HG02588 (cell line): ENCODE measurements around the gene ABCA4.

Experiments
- ATAC-seq: cut with Tn5 transposase; IDR thresholded peaks from one replicate; pipeline ENCODE4 v1.9.1; 2021; ENCODE audit warnings: mild to moderate bottlenecking, moderate library complexity; ENCODE audit not compliant: unreplicated experiment

ABCA4 gene

DNA sequence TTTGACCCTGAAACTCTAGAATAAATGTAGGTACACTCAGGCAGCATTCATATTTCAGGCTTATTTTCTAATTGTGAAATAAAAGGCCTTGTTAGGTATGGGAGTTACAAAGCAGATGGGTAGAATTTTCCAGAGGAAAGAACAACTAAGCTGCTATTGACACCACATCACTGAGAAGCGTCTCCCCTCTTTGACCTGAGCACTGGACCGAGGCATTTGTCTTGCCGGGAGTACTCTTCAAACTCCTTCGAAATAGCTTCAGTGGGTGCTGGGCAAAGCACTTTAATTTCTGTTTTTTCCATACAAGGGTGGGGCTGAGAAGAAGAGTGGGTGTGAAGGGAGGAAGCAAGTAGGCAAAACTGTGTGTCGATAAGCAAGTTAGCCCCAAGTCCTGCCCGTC lies 36.4 kb downstream of the ABCA4 start:
- no peak for ATAC-seq

DNA sequence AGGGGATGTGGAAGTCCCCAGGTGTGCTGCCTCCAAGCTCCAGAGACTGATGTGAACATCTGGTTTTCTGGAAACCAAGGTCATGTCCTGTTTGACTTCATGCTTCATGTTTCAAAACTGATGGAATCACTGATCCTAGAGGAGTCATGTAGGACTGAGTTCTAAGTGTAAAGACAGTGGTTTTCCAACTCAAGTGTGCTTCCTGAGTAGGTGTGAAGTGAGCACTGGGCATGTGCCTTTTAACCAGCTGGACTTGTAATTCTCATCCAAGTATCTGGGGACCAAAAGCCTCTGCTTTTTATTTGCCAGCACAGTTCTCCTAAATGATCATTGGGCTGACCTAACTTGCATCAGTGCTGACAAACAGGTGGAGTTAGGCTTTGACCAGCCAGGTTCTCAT lies 36.9 kb downstream of the ABCA4 start:
- ATAC-seq, result no peak

DNA sequence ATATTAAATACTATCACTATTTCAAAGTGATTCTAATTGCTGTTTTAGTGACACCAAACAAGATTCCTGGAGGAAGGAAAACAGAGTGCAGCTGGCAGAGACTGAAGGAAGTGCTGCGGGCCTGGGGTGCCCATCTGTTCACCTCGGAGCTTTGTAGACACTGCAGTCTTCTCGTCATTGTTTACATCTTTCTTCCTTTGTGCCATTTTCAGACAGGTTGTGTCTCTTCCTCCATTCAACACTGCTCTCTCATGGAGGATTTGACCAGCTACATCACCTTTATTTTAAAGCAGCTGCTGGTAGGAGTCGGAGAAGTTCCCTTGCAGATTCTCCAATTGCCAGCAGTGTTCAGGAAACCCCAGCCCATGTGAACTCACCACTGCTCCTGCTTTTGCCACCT lies 37.3 kb downstream of the ABCA4 start:
- no peak for ATAC-seq

DNA sequence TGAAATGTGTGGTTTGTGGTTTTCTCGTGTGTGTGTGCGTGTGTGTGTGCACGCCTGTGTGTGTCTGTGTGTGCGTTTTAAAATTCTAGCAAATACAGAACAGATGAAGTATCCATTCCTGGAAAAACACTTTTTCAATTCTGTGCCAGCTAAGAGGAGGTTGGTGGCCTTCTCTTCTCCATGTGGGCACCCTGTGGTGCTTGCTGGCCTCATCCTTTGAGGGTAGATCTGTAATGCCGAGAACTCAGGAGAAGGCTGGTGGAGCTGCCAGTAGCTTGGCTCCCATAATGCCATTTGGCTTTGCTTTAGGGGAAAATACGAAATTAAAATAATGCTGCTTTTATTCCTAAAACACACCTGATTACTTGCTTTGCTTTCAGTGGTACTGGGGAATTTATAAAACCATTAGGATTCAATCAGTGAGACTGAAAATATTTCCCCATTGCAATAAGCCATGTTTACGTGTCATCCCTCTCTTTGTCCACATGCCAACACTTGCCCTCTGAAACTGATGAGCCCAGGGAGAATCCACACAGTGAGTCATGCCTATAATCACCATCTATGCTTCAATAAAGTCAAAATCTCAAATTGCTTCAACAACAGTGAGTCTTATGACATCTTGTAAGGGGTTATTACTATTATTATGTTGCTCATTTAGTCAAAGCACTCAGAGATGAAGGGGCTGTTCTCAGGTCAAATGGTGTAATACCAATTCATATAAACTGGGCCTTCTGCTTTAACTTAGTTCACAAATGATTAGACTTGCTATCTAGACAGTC lies 39.2 kb downstream of the ABCA4 start:
- no peak for ATAC-seq

DNA sequence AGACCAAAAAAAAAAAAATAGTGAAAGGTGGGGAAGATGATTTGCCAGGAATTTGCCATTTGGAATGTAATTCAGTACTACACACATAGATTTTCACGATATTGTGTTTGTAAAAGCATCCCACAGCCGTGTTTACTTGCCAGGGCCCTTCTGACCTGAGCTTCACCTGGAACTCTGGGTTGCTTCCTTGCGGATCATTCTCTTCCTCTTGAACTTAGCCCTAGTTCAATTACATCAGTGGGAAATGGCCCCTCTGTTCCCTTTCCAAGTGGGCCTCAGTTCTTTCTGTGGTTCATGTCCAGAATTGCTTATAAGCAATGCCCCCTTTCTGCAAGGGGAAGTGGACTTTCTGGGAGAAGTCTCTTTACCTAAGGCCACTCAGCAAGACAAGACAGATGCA lies 41.0 kb downstream of the ABCA4 start:
- no peak for ATAC-seq

DNA sequence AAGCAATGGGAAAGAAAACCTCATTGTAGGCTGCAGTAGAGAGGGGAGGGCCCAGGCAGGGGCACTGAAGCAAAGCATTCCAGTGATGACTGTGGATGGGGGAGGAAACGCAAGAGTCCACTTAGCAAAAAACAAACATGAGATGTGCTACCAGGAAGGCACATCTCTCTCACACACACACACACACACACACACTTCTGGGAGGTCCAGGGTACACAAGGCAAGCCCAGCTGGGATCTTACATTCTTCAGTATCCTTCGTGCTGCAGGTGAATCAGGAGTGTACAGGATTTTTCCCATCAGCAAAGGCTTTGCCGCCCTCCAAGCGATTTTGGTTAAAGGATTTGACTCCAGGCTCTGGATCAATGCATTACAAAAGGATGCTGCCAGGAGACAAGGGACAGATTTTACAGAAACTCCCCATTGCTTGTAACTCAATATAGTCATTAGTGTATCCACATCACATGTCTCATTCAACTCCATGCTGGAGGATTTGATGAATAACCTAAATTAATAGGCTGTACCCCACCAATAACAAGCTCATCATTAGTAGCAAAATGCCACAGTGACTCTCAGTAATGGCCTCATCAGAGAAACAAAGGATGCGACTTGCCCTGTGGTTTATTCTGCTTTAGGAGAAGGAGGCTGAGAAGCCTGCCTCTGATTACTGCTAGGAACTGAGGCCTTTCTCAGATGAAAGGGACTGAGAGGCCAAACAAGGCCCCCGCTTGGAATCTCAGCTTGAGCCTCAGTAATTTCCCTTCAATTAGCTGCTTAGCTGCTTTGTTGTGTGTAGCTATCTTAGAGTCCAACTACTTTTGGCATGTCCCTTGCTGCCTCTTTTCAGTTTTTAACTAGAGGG lies 41.6 kb downstream of the ABCA4 start:
- no peak for ATAC-seq

DNA sequence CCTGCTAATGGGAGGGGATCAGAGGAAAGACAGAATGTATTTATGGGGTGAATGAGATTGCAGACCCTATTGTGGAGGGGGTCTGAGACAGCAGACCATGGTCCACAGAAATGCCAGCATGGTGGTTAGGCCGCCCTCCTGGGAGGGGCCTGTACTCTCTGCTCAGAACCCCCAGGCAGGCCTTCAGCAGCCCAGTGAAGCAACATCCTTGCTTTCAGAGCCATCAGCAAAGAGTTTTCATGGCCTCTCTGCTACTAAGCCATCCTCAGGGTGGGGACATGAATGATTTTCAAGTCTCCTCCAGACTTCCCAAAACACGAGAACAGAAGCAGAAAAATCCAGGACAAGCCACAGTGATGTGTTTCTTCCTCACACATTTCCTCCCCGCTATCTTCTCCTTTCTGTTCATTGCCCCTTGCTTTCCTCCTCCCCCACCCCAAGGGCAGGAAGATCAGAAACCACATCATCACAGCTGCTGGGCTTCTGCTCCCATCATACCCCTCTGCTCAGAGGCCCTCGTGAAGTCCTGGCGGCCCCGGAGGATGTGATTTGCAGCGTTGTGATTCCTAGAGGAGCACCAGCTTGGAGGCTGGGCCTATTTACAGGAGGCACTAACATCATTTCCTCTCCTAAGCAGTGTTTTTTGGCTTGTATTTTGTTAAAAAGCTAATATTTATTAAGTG lies 48.0 kb downstream of the ABCA4 start:
- ATAC-seq, result no peak

DNA sequence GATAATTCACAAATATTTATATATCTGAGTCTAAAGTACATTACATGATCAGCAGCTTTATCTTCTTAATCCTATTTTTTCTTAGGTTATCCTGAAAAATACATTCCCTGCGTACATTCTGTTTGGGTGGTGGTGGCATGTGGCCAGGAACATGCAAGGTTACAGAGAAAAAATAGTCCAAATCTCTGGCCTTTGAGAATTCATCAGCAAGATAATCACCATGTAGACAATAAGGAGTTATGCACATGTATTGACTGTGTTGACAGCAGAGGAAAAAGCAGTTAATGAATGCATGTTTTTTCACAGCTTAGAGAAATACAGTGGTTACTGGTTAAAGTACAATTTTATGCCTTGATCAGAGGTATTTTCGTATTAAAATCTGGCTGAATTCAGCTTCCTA lies 49.0 kb downstream of the ABCA4 start:
- ATAC-seq, result no peak

DNA sequence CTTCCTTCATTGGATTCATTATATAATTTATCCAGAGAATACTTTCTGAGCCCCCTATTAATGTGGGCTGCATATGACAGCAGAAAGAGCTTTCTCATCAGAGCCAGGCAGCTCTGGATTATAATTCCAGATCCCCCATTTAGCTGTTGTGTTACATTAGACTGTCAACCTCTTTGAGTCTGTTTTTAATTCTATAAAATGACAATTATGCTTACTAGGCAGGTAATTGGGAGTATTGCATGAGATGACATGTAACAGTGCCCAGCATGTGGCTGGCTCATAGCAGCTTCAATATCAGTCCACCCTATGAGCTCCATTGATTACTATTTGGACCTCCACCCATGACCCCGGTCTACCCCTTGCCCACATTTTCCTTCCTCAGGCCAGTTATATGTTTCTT lies 49.6 kb downstream of the ABCA4 start:
- ATAC-seq, result no peak

DNA sequence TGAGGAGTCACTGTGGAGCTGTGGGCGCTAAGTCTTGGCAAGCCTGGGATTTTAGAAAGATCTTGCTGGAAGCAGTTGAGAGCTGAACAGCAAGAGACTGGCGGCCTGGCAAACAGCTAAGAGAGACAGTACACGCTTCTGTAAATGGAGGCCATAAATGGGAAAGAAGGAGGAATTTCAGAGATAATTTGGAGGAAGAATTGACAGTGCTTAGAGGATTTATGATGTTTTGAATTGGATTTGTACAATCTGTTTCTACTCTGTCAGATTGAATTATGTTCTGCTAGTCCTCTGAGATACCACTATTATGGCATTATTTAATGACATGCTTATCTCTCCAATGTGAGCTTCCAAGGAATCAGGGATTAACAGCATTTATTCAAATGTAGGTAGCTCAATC lies 50.1 kb downstream of the ABCA4 start:
- ATAC-seq, result no peak

DNA sequence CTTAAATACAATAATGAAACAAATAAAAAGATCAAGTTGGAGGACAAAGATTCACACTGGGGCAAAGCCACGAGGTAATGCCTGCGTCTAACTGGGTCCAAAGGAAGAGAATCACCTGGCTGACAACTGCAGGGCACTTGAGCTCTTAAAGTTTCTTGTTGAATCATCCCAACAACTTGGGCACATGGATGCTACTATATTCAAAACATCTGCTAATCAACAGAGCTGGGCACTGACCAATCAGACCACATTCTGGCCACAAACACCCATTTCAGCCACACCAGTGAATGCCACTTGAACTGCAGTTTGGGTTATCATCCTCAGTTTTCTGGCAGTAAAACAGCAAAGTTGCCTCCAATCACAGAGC lies 51.0 kb downstream of the ABCA4 start:
- no peak for ATAC-seq

DNA sequence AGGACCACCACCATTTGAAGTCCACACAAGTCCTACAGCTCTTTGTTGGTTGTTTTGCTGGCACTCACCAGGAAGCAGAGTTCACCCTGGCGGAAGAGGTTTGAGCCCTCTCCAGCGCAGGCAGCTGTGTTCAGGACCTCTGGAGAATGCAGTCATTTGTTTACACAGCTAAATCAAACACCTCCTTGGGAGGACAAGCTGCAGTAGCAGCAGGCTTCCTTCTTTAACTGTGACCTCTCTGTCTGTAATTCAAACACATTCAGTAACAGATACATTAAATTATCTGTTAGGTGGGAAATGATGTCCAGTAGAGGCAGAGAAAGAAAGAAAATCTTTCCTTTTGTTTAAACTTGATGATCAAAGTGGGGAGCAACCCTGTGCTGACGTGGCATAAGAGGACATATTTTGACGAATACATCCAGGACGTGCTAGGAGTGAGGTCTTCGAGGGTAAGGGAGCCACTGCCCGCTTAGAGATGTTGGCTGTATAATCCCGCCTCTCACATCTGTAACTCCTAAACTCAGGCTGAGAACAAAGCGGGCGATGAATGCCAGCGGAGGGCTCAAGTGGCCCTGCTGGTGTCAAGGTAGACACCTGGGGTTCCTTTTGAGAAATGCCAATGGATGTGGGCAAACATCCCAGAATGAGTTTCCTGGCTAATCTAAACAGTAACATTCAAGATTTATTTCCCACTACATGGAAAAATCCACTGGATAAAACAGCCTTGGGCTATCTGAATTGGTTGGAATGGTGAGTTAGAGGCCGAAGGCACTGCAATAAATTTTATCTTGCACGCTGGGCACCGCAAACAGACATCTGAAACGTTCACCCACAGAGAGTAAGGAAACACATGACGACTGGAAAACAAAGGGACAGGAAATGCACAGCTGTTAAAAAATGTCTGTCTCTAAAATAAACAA lies 51.7 kb downstream of the ABCA4 start:
- ATAC-seq, result no peak

DNA sequence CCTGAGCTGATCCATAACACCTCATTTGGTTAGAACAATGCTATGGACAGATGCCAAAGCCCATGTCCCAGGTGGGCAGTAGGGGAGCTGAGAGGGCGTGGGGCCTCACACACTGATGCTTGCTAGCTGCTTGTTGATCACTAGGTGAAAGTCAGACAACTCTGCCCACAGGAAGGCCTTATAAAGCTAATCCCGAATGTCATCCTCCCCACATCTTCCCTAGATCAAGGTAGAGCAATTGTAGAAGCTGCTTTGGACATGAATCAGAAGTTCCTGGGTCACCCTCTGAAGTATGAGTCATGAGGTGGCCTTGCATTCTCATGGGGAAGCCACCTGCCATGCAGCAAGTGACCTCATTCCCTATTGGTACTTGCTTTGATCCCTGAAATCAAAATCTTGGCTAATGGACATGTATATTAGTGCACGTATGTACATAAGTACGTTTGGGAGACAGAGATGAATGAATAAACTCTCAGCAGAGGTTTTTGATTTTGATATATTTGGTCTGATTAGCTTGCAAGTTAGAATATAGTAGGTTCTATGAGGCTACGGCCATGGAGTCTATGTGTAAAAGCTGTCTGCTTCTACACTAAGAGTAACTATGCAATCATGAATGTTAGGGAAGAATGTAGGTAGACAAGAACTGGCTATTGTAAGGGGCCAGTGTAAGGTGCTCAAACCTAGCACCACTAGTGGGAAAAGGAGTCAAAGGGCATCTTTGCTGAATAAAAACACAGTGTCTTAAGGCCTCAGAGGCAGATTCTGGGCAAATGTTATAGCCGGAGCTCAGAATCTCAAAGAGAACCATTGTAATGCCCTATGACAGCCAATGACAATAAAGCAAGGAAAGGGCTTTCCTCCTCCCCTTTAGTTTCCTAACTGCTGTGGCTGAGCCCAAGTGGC lies 52.6 kb downstream of the ABCA4 start:
- ATAC-seq, result no peak

DNA sequence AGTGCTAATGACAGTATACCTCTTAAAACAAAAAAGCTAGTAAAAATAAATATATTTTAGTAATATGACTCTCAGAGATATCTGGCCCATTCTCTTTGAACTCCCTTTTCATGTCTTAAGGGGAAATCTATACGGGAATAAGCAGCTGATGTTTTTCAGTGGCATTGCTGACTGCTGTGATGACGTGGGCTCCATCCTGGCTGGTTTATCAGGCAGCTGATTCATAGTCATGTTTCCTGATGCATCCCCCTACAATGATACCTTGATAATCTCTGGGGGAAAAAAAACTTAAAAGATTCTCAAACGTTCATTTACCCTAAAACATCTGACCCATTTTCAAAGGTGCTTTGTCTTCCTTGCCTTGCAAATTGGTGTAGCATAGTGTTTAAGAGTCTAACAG lies 53.8 kb downstream of the ABCA4 start:
- no peak for ATAC-seq

DNA sequence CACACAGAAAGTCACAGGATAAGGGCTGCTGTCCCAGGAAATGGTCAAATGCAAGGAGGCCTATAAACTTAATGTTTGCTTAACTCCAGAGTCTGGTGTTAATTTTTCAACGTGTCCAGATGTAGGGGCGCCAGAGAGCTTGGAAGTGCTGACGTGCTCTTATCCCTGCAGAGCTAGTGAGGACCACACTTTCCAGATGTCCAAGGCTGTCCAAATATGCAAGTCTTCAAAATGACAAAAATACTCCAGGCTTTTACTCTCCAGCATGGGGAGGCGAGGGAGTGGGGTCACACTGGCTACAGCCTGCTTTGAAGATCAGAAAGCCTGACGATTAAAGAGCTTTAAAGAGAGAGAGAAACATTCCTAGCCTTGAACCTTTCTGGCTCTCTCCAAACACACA lies 57.6 kb downstream of the ABCA4 start:
- ATAC-seq, result no peak

DNA sequence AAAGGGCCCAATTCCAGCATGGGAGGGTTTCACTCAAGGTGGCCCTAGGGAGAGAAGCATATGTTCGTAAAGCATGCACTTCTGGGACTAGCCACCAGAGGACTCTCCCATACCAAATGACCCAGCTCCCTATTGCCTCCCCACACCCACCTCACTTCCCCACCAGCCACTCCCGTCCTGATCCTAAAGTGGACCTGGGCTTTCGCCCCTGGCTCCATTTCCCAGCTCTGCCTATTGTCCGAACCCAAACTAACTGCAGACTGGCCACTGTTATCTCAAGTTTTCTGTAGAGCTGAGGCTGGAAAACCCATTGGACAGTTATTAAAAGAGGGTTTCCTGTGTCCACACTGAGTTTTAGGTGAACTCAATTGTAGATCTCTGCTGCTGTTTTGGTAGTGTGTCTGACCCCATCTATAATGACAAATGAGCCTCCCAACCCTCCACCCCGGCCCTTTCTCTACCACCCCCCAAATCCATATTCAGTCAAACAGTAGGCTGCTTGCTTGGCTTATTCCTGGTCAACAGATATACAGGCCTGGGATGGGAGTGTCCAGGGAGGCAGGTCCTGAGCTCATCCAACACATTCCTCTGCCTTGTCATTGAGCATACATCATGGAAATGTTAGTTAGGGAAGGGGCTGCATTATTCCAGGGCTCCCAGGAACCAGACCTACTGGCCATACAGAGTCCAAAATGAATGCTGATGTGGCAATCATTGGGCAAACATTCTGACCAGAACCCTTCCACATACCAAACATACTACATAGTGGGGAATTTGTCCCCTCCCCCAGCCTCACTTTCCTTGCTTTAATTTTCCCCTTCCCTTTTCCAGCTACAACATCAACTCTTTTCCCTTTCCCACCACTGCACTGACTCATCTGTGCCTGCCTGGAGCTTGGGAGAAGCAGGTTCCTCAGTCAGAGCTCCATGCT lies 59.2 kb downstream of the ABCA4 start:
- ATAC-seq, result peak; percentile 77

DNA sequence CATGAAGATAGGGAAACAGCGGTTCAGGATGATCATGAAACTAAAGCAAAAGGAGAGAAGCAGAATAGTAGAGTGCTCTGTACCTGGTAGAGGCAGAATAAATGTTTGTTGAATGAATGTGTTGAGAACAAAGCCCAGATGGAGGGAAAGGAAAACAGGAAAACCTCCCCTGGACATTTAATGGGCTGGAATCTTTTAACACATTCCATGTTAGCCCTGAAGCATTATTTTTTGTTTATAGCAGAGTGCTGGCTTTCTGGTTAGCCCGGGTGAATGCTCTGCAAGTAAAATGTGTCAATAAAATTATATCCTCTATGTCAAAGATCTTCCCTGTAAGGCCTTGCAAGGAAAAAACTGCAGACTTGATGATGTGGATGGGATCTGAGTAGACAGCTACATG lies 60.2 kb downstream of the ABCA4 start:
- ATAC-seq, result no peak

DNA sequence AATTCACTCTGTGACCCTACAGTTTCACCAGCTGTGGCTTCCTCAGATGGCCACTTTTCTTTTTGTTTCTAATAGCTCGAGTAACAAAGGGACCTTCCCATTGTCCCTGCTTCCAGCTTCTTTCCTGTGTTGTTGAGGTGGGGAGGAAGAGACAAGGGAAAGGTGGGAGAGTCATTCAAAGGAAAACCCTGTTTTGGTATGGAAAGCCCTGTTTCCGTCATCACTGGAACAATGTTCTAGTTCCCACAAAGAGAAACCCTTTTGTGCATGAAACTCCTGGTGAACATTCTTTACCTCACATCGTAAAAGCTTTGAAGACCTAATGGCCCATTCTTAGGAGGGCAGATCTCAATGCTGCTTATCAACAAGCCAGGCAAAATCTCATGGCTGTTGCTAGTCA lies 62.2 kb downstream of the ABCA4 start:
- no peak for ATAC-seq

DNA sequence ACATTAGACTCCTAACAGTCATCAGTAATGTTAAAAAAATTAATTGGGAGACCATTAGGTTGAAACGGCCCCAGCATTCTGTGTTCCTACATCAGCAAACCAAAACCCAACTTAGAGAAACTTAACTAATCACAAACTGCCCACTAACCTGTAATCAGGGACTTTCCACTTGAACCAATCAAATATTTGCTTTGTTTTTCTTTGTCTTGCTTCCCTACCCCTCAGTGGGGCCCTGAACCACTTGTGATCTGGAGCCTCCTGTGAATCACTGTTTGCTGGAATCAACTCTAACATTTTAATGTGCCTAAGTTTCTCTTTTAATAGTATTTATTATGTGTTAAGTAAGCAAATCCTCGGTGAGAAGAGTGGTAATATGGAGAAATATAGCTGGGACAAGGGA lies 64.0 kb downstream of the ABCA4 start:
- no peak for ATAC-seq
